OCI-LY1 (cell line): Measurements from ENCODE around the gene NECTIN1.

Experiments
- CTCF ChIP-seq: fragments of 200-600 bp; sonication (generic), shearing (Covaris generic); IDR thresholded peaks from 2 replicates; pipeline ENCODE4 v1.5.1; 2017; ENCODE audit warnings: mild to moderate bottlenecking, antibody characterized with exemption, low read length, moderate library complexity, mixed read lengths
- EZH2 ChIP-seq: fragments of 200-600 bp; sonication (generic), shearing (Covaris generic); IDR thresholded peaks from 2 replicates; pipeline ENCODE4 v1.8.0; 2017; ENCODE audit warnings: borderline replicate concordance, mixed run types, mild to moderate bottlenecking, antibody characterized with exemption, low read length, moderate library complexity, mixed read lengths

GRCh38 chr11:119720311-119720913 is 8.6 kb downstream of the NECTIN1 start:
- TF ChIP-seq CTCF (no peak), EZH2 (no peak)
